Glomerular endothelial cell (primary cell): ENCODE results near the gene DCDC2. TPM values are rescaled to one million over a fixed set of nuclear protein-coding genes. Genes with fewer than 3 reads are reported as not detected.
"Not testable (repeated sequence)": the region's sequence is repeated elsewhere in the genome, so short reads cannot be mapped to it uniquely, and the experiment has no call there.

Experiments
- DNase-seq: peaks from one replicate; pipeline ENCODE4 v3.0.0-alpha.2; 2011; ENCODE audit warnings: low read depth, low spot score; ENCODE audit errors: extremely low read depth
- total RNA-seq: library from RNA; depleted of rRNA; stranded (reverse); fragments of >200 nt; gene quantifications from 2 replicates; pipeline ENCODE4 v1.2.3, GENCODE V29; 2015

DCDC2 gene
- total RNA-seq = 1.5 and 23.2 TPM in 2 replicates

- no peak for DNase-seq
Measured at GRCh38 chr6:24357336-24358218, at the start of gene DCDC2. TSS of gene DCDC2 (minus strand) at chr6:24358059. CDS start at chr6:24357750, 309 bp downstream.

DNA sequence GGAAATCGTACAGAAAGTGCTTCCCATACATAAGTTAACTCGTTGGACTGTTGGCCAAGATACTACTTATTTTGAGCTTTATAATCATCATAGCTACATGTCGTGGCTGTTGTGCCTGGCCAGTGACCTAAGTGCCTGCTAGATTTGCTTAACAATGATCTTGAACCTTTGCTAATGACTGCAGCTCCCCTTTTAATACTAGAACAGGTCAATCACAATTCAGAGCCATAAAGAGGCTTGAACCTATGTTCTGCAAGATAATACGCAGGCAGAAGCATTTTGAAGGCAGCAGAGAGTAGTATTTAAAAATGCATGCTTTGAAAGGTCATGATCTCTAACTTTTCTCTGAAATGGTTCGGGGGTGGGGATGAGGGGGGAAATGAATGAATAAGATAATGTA is 47.4 kb upstream of the DCDC2 start:
- DNase-seq = no peak

DNA sequence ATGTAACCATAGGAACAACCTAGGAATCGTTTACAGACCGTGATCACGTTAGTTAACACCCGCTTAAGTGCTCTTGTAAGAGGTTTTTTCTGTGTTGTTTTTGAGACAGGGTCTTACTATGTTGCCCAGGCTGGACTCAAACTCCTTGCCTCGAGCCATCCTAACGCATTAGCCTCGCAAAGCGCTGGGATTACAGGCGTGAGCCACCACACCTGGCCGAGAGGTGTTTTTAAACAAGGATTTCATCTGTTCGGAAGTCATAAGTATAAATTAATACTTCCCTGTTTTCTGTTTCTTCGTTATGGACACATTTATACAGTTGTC is 45.6 kb upstream of the DCDC2 start:
- no peak for DNase-seq

DNA sequence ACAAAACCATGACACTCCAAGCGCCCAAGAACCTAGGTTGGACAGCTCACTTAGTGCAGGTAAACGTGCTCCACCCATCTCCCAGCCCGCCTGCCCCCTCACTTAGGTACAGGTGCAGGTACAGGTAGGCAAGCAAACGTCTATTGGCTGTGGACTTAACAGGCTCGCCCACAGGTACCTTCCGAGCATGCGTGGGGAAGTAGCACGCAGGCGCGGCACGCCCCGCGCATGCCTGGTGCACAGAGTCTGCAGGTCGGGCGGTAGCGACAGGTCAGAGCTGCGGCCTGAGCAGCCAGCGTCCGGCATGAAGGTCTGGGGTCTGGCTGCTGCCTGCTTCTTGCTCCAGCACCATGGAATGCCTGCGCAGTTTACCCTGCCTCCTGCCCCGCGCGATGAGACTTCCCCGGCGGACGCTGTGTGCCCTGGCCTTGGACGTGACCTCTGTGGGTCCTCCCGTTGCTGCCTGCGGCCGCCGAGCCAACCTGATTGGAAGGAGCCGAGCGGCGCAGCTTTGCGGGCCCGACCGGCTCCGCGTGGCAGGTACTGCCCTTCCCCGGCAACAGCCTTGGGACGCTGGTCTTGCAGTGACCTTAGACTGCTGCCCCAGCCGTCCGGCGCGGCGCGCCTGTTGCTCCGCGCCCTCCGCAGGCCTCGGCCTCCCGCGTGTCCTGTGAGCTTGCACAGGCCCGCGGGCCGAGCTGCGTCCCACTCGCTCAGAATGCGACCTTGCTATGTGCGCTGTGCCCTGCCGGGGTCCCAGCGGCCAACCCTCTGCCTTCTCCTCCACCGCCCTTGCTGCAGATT is 45.0 kb upstream of the DCDC2 start, which contains the start of gene MRS2:
TSS of gene MRS2 (plus strand) at position 240 of the 804 bp plus-strand sequence. CDS start at position 351, 111 bp downstream.
- no peak for DNase-seq

DNA sequence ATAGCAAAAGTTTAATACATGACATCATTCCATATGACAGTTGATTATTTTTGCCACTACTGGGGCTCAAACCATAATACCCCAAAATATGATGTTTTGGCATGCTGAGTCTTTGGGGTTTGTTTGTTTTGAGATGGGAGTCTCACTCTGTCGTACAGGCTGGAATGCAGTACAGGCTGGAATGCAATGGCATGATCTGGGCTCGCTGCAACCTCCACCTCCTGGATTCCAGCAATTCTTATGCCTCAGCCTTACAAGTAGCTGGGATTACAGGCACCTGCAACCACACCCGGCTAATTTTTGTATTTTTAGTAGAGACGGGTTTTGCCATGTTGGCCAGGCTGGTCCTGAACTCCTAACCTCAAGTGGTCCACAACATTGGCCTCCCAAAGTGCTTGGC is 43.6 kb upstream of the DCDC2 start:
- no peak for DNase-seq

- DNase-seq = not testable (repeated sequence)
Measured at GRCh38 chr6:24400045-24401039, 42.5 kb upstream of the DCDC2 start.

- DNase-seq = no peak
Measured at GRCh38 chr6:24397631-24398030, 39.8 kb upstream of the DCDC2 start.

GRCh38 chr6:24396824-24397223 is 39.0 kb upstream of the DCDC2 start:
- DNase-seq = no peak

DNA sequence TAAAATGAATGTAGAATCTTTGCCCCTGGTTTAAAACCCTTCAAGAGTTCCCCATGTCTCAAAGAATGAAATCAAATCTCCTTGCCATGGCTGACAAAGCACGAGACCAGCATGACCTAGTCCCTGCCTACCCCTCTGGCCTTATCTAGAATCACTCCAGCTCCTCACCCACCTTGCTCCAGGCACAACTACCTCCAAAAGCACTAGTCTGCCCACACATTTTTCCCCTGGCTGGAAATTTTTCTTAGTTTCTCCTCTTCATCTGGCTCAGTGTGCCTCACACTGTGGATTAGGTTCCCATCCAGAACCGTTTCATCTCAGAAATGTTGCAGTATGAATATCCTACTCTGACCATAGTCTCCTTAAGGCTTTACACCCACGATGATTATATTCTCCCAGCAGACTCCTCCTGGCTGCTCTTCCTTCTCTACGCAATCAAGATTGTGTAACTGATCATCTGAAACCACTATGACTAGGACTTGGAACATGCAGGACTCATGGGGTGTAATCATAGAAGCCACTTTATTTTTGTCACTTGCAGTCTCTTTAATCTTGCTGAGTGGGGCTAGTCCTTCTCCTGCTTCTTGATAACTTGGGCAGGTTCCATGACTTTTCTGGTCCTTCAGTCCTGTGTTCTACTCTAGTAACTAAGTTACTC is 37.0 kb upstream of the DCDC2 start:
- DNase-seq = no peak

- DNase-seq = no peak
Measured at GRCh38 chr6:24394061-24394779, 36.4 kb upstream of the DCDC2 start.

GRCh38 chr6:24391756-24392405 is 34.0 kb upstream of the DCDC2 start:
- no peak for DNase-seq

DNA sequence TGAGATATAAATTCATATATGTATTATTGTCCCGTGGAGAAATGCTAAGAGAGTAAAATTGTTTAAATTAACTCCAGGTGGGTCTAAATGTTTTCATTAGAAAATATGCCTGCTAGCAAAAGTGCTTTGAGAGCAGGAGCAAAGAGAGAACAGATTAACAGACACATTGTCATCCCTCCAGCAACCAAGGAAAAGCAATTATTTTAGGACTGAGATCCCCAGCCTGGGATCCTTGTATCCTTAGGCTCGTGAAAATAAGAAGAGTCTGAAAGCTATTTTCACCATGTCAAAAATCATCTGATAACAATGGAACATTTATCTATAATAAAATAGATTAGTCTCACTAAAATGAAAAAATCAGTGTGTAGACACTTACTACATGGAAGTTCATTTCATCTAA is 33.3 kb upstream of the DCDC2 start:
- no peak for DNase-seq

- DNase-seq = no peak
Measured at GRCh38 chr6:24387818-24388217, 30.0 kb upstream of the DCDC2 start.

- DNase-seq = no peak
Measured at GRCh38 chr6:24385536-24386269, 27.8 kb upstream of the DCDC2 start.

DNA sequence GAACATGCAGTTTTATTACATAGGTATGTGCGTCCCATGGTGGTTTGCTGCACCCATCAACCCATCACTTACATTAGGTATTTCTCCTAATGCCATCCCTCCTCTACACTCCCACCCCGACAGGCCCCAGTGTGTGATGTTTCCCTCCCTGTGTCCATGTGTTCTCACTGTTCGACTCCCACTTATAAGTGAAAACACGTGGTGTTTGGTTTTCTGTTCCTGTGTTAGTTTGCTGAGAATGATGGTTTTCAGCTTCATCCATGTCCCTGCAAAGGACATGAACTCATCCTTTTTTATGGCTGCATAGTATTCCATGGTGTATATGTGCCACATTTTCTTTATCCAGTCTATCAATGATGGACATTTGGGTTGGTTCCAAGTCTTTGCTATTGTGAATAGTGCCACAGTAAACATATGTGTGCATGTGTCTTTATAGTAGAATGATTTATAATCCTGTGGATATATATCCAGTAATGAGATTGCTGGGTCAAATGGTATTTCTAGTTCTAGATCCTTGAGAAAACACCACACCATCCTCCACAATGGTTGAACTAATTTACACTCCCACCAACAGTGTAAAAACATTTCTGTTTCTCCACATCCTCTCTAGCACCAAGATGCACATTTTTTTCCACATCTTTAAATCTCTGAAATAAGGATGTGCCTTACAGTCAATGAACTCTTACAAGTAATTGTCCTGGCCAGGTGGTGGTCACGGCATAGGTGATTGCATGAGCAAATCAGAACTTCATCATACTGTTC is 26.7 kb upstream of the DCDC2 start:
- DNase-seq = not testable (repeated sequence)

DNA sequence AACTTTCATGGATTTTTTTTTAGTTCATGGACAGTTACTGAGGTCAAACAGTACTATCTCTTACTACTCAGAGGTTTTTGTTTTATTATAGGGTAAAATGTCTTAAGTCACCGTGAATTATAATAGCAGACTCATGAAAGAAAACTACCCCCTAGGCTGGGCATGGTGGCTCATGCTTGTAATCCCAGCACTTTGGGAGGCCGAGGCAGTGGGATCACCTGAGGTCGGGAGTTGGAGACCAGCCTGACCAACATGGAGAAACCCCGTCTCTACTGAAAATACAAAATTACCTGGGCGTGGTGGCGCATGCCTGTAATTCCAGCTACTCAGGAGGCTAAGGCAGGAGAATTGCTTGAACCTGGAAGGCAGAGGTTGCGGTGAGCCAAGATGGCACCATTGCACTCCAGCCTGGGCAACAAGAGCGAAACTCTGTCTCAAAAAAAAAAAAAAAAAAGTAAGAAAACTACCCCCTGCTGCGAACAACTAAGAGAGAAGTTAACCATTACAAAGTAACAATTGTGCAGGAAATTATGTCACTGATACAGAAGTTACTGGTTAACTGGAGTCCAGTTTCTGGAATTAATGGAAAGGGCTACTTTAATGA is 25.1 kb upstream of the DCDC2 start:
- not testable (repeated sequence) for DNase-seq

GRCh38 chr6:24382220-24382540 is 24.3 kb upstream of the DCDC2 start:
- DNase-seq = no peak
